Measurements from ENCODE around the gene PDE4D.

Gene PDE4D

DNA sequence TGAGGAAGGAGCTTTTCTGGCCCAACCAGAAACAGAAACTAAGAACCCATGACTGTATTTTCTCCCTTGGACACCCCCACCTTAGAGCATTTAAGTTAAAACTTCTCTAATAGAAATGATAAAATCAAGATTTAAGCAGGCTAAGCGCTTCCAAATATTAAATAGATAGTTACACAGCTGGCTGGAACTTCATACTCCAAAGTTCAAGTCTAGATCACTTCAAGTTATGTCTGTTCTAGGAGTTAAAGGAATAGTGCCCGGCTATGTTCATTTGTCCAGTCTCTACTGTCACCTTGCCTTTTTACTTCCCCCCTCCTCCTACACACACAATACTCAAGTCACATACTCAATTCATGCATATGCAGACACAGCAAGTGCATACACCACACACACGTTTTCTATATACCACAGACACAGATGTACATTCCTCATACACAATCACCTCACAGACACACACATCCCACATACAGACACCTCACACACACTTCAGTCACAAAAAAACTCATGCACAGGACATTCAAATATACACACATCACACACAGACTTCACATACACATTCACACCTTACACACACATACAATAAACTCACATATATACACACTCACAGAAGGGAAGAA, 237.7 kb downstream of the PDE4D start:
- no peak for DNase-seq (ENCODE audit: low read depth)

DNA sequence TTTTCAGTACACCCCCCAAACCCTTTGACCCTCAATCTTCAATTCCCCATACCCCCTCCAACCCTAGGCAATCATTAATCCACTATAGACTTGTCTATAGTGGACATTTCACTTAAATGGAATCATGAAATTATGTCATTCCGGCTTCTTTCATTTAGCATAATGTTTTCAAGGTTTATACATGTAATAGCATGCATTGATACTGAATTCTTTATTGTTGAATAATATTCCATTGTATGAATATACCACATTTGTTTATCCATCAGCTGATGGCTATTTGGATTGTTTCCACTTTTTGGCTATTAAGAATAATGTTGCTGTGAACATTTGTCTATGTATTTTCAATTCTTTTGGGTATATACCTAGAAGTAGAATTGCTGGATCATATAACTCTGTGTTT, 238.8 kb downstream of the PDE4D start:
- no peak for DNase-seq (ENCODE audit: low read depth)

DNA sequence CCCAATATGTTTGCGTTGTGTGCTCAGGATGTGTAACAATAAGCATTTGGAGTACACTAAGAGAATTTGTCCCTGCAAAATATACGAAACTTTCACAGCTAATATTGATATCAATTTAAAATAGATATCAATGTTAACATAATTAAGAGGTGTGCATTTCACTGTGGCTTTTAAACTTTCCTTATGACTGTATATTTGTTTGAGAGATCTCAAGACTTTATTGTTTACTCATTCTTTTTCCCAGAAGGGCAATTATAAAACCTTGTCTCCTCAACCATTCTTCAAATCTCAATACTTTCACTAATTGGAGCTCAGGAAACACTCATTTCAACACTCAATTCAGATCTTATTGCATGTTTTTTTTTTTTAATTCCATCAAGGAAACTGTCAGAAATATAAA, 241.1 kb downstream of the PDE4D start:
- DNase-seq (ENCODE audit: low read depth), result no peak

DNA sequence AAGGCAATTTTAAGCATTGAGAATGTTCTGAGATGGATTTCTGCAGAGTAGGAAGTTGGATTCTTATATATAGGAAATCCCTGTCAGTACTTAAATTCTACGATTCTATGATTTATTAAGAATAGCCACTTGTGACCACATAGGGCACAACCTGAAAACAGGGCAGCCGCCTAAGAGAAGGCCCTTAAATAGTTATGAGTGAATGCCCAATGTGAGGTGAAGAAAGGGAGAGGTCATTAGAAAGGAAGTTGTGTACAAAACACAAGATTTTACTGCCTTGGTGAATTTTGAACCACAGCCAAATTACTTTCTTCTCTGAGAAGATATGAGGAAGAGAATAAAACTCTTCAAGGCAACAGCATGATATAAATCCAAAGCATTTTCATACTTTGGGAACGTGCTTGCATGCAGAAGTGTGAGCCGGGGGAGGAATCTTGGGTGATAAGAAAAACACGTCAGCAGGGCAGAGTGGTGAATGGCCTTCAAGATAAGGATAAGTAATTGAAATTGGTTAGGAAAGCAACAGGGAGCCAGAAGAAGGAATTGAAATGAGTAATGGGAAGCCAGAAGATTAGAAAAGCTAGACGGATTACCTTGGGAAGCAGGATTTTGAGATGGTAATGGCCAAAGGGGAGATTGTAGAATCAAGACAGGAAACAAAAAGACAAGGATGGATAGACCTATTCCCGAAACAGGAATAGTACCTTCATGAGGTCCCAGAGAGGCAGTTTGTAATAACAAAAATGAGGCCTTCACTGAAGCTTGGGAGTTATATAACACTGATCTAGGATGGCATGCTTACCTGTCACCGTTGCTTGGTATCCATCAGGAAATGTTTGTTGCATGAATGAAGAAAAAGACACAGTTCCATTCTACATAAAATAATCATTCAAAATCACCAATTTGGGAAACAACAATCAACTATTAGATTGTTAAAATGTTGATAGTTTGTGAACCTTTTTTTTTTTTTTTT, 244.3 kb downstream of the PDE4D start:
- no peak for DNase-seq (ENCODE audit: low read depth)

DNA sequence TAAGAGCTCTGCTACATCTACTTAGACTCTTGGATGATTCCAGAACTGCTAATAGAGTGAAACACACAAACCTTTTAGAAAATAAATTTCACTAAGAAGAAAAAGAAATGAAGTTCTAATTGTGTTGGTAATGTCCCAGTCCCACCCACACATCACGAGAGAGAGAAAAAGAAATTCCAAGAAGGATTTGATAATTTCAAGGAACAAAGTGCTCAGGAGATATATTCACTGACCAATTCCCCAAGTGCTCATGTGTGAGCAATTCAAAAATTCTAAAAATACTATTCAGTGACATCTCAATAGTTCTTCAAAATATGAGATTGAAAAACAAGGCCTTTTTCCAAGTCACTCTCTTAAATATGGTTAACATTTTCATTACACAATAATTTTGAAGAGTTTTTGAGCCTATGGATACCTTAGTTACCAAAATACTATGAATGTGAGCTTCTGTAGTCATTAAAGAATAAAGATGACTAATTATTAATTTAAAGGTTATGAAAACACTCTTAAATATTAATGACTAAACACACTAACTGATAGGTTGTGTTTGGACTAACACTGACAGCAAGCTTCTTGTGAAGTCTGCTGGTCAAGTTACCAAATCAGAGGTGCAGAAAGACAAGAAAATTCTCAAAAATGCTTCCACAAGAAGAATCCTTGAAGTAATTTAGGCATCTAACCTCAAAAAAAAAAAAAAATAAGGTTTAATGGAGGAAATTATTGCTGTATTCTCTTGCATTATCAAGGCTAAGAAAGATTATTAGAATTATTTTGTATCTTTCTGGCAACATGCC, 245.3 kb downstream of the PDE4D start:
- no peak for DNase-seq (ENCODE audit: low read depth)

DNA sequence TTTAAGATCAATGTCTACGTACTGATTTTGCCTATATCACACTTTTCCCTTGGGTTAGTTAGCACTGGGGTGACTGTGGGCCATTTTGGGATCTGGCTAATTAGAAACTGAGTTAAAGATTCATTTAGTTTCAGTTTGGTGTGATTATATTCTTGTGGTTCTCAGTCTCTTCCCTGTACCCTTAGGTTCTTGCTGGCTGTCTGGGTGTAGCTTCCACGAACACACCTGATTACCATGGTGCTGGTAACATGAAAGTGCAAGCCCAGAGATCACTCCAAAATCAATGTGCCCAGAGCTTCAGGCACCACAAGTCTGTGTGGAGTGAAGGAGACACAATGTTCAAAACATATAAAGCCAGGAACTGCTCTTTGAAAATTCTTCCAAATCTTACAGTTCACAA, 248.1 kb downstream of the PDE4D start:
- no peak for DNase-seq (ENCODE audit: low read depth)

DNA sequence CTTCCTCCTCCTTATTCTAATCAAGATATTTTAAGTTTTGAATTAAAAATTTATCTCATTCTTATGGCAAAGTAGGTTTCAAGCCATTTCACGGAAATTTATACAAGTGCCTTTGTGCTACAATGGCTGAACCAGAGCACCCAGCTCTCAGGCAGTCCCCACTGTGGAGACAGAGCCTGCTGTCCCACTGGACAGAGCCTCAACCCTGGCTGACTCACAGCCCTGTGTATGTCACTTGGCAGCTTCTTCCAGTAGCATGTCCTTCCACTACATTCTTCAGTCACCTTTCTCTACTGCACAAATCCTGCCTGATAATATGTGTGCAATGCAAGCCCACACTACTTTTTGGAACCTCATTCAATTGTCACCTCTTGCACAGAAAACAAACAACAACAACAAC, 253.1 kb downstream of the PDE4D start:
- no peak for DNase-seq (ENCODE audit: low read depth)

DNA sequence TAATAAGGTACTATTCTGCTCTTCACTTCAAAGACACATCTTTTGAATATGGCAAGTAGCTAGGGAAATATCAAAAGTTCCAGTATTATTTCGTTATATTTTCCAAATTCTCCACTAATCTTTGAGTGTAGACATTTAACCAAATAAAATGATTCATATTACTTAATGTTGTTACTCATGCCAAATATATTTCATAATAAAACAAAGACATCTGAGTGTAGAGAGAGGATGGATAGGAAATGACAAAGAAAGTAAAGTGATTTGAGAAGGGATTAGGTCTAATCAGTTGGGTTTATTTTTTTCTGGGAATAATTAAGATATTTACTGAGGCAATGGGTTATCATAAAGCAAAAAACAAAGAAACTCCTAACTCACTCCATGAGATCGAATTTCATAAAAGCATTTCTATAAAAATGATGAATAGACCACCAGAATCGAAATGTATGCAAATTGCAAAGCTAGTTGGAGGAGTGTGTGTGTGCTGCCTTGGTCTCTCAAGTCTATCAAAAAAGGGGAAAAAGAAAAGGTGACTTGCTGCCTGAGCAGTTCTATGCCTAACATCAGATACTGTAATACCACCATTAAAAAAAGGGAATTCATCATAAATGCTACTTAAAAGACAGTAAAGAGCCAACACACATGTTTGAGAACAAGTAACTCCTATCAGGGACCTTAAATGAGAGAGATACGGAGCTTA, 255.5 kb downstream of the PDE4D start:
- no peak for DNase-seq (ENCODE audit: low read depth)

DNA sequence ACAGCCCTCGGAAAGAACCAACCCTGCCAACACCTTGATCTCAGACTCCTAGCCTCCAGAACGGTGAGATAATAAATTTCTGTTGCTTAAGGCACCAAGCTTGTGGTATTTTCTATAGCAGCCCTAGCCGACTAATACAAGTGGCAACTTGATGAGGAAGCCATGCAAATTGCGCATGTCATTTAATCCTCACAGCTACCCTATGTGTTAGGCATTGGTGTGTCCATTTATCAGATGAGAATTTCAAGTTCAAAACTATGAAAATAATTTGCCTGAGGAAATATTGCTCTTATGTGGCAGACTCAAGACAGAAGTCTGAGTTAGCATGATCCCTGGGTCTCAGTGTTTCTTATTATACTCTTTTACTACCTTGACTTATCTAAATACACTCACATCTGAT, 264.0 kb downstream of the PDE4D start:
- DNase-seq (ENCODE audit: low read depth), result no peak

DNA sequence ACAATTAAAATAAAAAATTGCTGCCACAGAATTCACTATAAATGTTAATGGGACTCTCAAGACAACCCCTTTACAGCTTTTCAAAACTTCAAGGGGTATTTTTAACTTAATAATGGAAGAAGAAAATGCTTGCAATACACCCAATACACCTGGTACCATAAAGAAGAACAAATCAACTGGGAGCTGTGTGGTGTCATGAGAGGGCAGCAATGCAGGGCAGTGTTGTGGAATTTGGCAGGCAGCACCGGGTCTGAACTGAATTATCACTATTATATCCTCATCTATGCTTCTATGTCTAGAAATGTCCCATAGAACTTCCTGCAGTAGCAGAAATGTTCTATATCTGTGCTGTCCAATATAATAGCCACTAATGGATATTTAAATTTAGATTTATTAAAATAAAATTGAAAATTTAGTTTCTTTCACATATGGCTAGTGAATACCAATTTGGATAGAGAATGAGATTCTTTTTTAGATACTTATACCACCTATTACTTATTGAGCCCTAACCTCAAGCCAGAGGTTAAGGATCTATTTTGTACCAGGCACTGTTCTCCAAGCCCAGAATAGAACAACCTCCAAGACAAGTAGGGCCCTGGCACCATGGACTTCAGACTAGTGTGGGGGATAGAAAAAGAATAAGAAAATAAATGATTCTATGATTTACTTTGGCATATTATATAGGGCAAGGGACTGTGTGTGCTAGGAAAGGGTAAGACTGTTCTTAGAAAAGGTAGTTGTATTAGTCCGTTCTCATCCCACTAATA, 265.3 kb downstream of the PDE4D start:
- DNase-seq (ENCODE audit: low read depth), result no peak

DNA sequence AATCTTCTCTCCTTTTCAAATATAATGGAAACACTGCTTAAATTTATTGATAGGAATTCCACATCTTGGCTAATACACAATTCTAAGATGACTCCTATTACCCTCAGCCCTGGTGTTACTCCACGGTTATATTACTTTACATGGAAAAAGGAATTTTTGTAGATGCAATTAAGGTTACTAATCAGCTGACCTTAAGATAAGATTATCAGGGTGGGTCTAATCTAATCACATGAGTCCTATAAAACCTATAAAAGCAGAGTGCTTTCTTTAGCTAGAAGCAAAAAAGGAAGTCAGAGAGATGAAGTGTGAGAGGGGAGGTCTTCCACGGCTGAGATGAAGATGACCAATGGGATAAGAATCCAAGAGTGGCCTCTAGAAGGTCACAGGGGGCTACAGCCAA, 268.6 kb downstream of the PDE4D start:
- DNase-seq (ENCODE audit: low read depth), result no peak

DNA sequence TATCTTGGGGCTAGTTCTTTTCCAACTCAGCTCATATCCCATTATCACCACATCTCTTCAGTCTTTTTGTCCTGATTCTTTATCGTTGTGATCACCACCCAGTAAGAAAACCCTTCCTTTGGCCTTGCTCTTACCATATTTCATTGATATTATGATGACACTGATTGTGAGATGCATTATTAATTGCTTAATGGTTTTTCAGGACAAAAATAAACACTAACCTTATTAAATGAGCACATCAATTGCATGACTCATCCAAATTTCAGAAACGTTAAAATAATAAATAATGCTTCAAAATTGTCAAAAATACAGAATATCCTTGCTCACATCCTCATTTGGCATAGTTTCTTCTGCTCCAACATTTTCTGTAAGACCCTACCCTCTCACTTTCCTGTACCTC, 270.7 kb downstream of the PDE4D start:
- no peak for DNase-seq (ENCODE audit: low read depth)

DNA sequence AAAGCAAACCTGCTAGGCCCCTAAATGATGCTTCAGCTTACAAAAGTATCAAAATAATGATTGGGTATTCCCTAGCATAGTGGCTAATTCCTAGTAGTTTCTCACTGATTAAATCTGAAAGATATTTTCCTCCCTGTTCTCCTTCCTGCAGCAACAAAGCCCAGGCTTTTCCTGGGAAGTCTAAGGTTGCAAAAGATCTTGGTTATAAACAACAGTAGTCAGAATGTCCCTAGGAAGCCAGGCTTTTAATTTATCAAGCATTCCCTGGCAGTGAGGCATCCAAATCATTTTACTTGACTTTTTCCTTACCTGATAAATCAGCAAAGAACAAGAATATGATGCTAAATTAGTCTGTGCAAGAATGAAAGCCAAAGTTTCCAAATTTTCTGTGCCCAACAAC, 272.0 kb downstream of the PDE4D start:
- DNase-seq (ENCODE audit: low read depth), result no peak

DNA sequence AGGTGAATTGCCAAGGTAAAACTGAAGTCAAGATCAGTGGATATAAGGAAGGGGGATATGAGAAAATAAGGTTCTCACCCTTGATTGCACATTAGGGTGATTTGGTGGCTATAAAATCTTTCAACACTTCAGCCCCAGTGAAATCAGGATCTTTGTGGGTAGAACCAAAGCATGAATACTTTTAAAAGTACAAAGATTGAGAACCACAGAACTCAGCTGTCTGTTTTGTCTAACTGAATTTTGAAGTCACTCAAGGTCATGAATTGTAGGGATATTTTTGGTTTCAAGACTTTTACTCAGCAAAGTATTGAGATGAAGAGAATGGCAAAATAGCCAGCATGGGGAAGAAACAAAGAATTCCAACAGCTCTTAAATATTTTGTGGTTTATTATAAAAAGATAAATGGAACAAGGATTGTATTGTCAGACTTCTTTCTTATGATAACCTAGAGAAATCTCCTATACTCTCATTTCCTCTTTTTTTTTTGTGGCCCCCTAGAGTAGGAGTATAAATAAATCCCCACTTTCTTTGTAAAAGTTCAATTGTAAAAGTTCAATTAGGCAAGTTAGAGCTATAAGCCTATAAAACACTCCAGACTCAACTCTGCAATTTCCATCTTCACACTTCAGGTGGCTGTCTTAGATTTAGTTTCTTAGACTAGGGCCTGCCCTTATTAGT, 272.9 kb downstream of the PDE4D start:
- DNase-seq (ENCODE audit: low read depth), result no peak

DNA sequence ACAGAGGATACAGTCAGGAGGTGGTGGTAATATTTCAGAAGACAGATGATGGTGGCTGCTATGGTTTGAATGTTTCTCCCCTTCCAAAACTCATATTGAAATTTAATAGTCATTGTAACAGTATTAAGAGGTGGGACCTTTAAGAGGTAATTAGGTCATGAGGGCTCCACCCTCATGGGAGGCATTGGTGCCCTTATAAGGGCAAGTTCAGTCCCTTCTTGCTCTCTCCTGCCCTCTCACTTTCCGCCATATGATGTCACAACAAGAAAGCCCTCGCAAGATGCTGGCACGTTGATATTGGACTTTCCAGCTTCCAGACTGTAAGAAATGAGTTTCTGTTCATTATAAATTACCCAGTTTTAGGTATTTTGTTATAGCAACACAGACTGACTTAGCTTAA, 274.9 kb downstream of the PDE4D start:
- no peak for DNase-seq (ENCODE audit: low read depth)

DNA sequence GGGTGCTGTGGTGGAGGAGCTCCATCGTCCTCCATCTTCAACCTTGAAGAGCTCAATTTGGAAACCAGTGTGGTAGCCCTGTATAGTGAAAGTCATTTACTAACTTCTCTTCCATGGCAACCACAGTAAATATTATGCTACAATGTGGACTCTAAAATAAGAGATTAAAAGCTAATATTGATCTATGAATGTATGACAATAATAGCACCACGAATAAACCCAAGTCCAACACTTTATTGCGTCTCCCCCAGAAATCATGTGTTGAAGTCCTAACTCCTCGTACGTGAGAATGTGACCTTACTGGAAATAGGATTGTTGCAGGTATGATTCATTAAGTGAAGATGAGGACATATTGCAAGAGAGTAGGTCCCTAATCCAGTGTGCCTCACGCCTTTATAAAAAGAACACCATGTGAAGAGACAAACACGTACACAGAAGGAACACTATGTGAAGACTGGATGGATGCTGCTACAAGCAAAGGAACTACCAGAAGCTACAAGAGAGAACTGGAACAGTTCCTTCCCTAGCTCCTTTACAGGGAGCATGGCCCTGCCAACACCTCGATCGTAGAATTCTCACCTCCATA, 276.2 kb downstream of the PDE4D start:
- DNase-seq (ENCODE audit: low read depth), result no peak

DNA sequence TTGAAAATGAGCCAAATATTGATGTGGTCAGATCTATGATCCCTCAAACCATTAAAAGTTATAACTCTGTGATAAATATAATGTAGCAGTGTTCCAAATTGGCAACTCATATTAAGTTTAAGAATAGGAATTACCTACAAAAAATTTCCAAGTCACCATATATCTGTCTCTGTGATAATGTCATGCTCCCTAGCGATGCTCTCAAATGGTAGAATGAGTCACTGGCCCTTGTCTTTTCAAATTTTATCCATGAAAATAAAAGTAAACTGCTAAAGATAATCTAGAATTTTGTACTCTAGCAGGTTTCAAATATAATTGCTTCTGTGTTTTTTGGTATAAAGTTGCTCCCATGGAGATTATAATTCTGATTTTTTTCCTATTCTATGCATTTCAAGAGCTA, 277.1 kb downstream of the PDE4D start:
- no peak for DNase-seq (ENCODE audit: low read depth)

DNA sequence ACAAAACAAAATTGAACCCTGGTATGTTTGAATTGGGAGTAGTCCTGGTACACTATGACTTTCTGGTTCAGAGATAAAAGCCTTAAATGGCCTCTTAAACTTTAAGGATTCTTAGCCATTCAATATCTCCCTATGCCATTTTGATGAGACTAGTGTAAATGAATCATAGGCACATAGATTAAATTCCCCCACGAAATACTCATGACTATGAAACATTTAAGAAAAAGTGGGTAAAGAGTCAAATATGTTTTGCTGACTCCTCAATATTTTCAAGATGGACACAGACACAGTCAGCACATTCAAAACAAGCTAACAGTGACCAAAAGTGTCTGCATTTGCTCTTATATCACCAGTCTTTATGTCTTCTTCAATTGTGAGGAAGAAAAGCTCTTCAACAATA, 278.3 kb downstream of the PDE4D start:
- DNase-seq (ENCODE audit: low read depth), result no peak

DNA sequence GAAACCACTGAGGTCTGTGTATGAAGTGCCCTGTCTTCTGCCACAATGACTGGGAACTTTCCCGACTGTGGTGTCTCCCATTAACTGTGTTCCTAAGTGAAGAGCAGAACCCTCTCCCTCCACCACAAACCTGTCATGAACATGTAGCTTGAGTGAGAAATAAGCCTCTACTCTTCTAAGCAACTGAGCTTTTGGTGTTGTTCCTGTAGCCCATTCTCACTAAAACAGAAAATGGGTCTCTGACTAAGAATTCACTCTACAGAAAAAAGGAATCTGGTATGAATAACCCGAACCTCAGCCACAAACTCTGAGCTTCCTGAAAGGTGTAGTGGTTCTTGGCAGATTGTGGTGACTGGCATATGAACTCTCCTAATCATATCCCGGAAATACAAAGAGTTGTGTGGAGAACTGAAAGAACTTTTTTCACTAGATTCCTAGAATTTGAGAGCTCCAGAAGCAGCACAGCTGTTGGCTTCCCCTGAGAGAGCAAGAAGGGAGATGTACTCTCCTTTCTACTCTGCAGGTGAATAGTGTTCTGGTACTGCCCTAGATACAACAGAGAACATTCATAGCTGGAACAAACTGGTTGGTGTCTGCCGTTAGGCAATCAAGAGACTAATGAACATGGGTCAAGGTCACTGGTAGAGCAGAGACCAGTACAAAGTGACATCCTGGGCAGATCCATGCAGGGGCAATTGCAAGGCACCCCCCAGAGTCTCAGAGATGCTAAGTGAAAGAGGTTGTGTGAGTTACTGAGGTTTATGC, 283.8 kb downstream of the PDE4D start:
- no peak for DNase-seq (ENCODE audit: low read depth)

DNA sequence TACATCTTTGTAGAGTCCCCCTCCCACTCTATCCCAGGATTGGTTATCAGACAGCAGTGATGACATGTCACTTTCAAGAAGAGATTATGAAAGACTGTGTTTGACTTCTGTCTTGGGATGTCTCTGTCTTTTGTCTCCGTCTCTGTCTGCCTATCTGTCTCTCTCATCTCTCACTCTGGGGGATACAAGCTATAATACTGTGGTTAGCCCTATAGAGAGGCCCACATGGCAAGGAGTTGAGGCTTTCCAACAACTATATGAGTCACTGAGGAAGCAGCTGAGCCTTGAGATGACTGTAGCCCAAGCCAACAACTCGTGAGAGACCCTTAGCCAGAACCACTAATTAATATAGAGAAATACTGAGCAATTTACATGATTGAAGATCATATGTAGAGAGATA, 284.8 kb downstream of the PDE4D start:
- DNase-seq (ENCODE audit: low read depth), result no peak

Measured in T follicular helper cell (primary cell).